LNCaP clone FGC (cell line): ENCODE data around the gene ABCA4.
"Not testable (repeated sequence)": the region's sequence is repeated elsewhere in the genome, so short reads cannot be mapped to it uniquely, and the experiment has no call there.

Source experiments
- DNase-seq: peaks from one replicate; pipeline ENCODE4 v3.0.0-alpha.2; 2011; ENCODE audit warnings: low read depth
- H3K4me3 ChIP-seq: 2 replicates; pipeline ENCODE4 v1.5.1; 2011; ENCODE audit warnings: mild to moderate bottlenecking, low read depth, low read length, control low read depth
- CTCF ChIP-seq: IDR thresholded peaks from 2 replicates; pipeline ENCODE4 v1.5.1; 2012; ENCODE audit warnings: mild to moderate bottlenecking; ENCODE audit not compliant: control insufficient read depth, insufficient read depth; ENCODE audit errors: extremely low read depth

Gene ABCA4

GRCh38 chr1:94120991-94121390 is at the start of gene ABCA4:
Gene ABCA4 (minus strand): TSS chr1:94121148. CDS start chr1:94121045, 103 bp downstream.
- no peak for TF ChIP-seq CTCF
- no peak for DNase-seq
- H3K4me3 ChIP-seq: no peak within 1 kb of the TSS

- no peak for TF ChIP-seq CTCF
- DNase-seq: no peak
These were observed 48.2 kb upstream of the ABCA4 start for GRCh38 chr1:94169126-94169525.

GRCh38 chr1:94165843-94166242 is 44.9 kb upstream of the ABCA4 start:
- DNase-seq: no peak
- no peak overlapping the region for H3K4me3 ChIP-seq
- no peak for TF ChIP-seq CTCF

More at GRCh38 chr1:94169126-94169525, 48.2 kb upstream of the ABCA4 start:
- no peak overlapping the region for H3K4me3 ChIP-seq

- not testable (repeated sequence) for H3K4me3 ChIP-seq, DNase-seq
These were observed 43.9 kb upstream of the ABCA4 start for GRCh38 chr1:94164885-94165284.

- not testable (repeated sequence) for DNase-seq
These were observed 43.2 kb upstream of the ABCA4 start for GRCh38 chr1:94164121-94164520.

GRCh38 chr1:94163249-94163648 is 42.3 kb upstream of the ABCA4 start:
- not testable (repeated sequence) for H3K4me3 ChIP-seq, DNase-seq

More at GRCh38 chr1:94164121-94164520, 43.2 kb upstream of the ABCA4 start:
- H3K4me3 ChIP-seq: not testable (repeated sequence)

- no peak for DNase-seq
- no peak for TF ChIP-seq CTCF
- H3K4me3 ChIP-seq: no peak overlapping the region
These were observed 39.9 kb upstream of the ABCA4 start for GRCh38 chr1:94160811-94161210.

- TF ChIP-seq CTCF: no peak
- H3K4me3 ChIP-seq: no peak overlapping the region
- DNase-seq: peak; percentile 46
These were observed 35.2 kb upstream of the ABCA4 start for GRCh38 chr1:94156096-94156625.

- DNase-seq: no peak
- TF ChIP-seq CTCF: no peak
- no peak overlapping the region for H3K4me3 ChIP-seq
These were observed 34.0 kb upstream of the ABCA4 start for GRCh38 chr1:94154989-94155388.
